HG03066 (cell line): ENCODE measurements around the gene PRPF38B.

ENCODE experiments used
- ATAC-seq: cut with Tn5 transposase; IDR thresholded peaks from one replicate; pipeline ENCODE4 v1.9.1; 2021; ENCODE audit warnings: low read depth; ENCODE audit not compliant: unreplicated experiment

PRPF38B gene

DNA sequence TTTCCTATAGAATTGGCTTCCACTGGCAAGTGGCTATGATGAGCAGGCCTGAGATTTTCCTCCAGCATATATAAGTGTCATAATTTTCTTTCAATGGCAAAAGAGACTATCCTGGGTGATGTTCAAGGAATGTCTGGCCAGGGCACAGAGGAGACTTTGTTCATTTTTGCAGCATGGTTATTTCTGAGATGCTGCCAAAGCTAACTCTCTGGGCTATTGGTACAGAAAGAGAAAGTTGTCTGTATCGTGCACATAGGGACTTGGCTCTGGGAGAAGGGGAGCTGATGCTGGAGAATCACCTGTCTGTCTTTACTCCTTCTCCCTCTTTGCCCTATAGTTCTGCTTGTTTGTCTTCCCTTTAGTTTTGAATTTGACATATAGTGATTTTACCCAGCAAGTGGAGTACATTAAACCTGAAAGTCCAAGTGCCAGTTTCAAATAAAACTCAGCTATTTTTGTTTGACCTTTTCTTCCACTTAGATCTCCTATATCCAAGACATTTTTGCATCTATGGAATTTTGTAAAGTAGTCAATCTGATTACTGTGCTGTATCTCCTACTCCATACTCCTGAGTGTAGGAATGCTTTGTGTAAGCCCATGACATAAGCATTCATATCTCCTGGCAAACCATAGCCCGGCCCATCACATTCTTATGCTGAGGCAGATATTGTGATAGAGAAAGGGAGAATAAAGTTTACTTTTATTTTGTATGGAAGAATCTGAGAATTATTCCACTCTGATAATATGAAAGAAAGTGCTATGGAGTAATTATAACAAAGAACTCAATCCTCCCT lies 24.5 kb downstream of the PRPF38B start:
- ATAC-seq = no peak

DNA sequence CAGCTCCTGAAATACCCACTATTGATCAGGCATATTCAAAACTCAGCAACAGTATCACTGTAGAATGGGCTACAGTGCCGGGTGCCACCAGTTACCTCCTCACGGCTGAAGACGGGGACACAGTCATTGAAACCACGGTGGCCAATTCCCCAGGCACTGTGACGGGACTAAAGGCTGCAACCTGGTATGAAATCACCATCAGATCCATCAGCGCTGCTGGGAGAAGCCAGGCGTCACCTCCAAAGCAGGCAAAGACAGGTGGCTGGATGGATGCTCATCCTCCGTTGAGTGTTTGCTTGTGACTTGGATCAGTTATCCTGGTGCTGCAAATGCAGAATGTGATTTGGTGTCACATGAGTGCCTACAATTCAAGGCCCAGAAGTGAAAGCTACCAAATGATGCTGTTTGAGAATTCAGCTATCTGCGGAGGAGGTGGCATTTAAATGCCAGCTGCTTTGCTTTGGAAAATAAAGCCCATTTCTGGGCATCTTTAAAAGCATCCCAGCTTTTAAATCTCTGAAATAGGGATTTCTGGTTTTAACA lies 25.7 kb downstream of the PRPF38B start:
- no peak for ATAC-seq

DNA sequence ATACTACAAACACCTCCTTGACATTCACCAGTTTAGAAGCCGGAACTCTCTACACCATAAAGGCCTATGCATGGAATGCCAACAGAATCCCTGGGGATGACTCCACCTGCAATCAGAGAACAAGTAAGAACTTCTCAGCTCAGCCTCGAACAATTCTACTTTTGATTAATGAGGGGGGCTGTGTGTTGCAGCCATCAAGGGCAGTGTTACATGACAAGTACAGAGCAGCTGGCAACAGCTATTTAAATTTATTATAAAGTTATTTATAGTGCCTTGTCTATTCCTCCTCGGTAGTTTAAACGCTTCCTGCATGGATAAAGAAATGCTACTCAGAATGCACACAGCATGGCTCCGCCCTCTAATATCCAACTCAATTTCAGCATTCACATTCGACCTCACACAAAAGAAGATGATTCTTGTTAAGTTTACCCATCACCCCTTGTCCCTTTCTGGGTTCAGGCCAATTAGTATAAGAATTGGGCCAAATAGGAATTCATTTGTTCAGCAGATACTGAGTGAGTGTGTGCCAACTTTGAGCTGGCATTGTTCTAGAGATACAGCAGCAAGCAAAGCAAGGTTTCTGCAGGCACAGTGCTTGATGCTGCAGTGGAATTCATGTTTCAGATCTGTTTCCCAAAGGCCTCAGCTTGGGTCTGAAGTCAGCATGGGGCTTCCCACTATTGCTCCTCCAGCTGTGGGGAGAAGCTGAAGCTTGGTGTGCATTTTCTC lies 27.0 kb downstream of the PRPF38B start:
- no peak for ATAC-seq

DNA sequence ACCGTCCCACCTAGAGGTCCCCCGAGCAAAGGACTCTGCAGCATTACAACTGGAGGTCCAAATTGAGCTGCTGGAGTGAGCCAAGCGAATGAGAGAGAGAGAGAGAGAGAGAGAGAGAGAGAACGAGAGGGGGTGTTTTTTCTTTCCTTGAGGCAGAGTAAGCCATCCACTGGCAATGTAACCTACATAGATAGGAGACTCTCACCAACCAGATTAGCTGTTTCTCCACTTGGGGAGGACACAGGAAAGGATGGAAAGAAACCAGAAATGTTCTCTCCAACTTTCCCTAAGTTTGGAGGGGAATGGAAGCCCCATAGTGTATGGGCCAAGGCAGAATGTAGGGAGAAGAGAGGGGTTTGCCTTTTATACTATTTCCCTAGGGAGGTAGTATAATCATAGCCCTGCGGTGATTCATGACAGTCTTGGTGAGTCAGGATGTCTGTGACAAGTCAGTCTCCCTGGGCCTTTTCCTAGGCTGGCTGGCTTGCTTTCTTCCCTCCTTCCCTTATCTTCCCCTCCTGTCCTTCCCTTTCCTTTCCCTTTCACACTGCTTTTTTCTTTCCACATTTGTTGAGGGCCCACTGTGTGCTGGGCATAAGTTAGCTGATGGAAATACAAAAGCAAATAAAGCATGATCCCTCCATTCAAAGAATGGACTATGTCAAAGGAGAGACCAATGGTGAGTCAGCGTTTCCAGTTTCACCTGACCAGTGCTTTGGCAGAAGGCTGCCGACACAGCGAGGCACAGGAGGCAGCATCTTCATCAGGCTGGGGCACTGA lies 27.7 kb downstream of the PRPF38B start:
- no peak for ATAC-seq

DNA sequence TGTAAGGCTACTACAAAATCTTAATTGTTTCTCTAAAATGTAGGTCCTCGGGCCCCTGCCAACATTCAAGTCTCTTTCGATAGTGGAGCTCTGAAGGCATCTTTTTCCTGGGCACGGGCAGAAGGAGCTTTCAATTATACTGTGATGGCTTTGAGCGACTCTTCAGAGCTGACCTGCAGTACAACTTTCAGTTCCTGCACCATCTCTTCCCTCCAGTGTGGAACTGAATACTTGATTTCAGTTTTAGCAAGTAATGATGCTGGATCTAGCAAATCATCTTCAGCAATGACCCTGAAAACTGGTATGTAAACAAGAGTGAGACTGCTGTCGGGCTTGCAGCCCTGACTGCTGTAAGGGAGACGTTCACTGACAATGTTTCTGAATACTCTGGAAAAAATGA lies 30.2 kb downstream of the PRPF38B start:
- ATAC-seq = no peak

DNA sequence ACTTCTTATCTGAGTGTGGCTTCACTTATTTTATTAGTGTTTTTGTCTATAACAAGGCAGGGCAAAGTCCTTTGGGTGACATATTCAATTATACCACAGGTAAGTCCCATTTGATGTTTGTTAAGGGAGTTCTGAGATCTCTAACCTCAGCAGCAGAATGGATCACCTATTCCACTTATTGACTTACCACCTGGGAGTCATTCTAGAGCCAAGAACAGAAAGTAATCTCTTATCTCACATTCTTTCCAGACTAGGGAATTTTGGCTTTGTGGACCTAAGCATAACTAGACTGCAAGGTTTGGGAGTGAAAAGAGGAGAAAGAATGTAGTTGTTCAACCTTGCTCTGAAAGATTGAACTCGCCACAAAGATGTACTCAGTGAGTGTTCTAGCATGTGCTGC lies 33.8 kb downstream of the PRPF38B start:
- ATAC-seq = no peak

DNA sequence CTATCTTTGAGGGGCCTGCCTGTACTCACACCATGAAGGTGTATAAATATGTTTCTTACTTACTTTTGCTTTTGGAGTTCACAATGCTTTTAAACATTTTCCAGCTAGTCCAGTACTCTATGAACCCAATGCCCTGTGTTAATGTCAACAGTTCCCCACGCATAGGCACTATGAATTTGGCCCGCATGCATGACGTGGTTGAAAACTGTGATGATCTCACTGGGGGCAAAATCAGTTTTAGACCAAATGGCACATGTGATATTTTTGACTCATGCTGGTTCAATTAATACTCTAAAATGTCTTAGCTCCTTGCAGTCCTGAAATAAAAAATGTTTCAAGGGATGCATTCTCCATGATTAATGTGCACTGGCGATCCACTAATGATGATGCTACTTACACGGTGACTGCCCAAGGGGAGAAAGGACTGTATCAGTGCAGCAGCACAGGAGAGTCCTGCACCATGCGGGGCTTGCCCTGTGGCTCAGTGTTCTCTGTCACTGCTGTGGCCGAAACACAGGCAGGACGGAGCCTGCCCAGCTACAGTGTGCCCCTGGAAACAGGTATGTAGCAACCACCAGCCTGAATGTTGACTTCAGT lies 36.3 kb downstream of the PRPF38B start:
- ATAC-seq = no peak

DNA sequence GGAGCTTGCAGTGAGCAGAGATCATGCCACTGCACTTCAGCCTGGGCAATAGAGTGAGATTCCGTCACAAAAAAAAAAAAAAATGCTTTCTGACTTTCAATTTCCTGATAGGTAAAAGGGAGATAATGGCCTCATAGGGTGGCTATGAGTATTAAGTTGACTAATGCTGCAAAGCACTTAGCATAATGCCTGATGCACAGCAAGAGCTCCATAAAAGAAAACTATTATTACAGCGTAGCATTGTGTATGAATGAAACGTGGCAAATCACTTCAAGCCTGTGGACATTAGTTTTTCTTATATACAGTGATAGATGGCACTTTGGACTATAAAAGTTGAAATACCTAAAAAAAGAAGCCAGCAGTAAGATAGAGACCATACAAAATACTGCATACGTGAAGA lies 37.4 kb downstream of the PRPF38B start:
- no peak for ATAC-seq

DNA sequence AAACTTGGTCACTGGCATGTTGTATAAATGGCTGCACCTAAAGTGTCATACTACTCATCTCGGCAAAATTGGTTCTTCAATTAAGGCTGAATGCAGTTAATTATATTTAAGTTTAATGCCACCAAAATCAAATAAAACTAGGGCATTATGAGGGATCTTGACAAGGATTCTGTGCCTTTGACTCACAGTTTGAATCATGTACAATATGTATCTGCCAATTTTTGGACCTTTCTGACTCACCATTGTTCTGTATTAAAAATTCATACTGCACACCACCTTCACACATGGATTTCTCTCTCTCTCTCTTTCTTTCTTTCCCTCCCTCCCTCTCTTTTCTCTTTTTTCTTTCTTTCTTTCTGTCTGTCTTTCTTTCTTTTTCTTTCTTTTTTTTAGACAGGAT lies 40.3 kb downstream of the PRPF38B start:
- no peak for ATAC-seq

DNA sequence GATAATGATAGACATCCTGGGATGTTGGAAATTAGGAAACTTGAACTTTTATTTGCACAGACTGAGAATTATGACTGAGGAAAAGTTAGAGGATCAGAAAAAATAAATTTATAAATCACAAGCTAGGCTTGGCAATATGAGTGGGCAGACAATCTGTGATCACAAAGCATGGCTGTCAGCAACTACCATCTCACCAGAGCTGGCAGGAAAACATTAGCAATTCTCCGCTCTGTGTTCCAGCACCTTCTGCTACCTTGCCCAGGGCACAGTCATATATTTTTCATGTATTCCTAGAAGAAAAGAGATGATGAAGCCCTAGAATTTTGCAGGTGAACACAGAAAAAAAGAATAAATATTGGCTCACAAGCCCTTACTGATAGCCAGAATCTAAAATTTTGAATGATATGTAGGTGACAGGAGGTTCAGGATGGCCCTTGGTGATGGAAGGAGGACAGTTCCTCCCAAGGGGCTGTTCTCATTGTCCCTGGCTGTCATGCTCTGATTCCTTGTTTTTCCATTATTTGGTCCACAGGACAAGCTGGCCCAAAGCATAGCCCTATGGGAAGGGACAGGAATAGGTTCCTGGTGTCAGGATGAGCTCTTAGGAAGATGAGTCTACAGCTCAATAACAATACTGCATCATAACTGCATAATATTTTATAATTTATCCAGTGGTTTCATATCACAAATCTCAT lies 42.2 kb downstream of the PRPF38B start:
- no peak for ATAC-seq

DNA sequence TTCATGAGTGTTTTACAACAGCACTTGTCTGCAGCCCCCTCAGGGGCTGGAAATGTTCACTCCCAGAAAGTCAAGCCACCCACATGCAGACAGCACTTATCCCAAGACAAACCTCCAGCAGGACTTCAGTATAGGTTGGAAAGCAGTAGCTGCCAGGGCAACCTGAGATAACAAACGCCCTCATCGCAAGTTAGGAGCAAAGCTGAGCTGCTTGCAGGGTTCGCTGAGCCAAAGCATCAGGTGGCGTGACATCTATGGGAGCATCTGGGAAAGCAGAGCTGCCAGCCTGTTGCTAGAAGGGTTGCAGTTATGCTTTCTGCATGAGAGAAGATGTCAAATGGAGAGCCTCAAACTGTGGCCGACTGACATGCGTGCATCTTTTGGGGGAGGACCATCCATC lies 50.1 kb downstream of the PRPF38B start:
- ATAC-seq = no peak

DNA sequence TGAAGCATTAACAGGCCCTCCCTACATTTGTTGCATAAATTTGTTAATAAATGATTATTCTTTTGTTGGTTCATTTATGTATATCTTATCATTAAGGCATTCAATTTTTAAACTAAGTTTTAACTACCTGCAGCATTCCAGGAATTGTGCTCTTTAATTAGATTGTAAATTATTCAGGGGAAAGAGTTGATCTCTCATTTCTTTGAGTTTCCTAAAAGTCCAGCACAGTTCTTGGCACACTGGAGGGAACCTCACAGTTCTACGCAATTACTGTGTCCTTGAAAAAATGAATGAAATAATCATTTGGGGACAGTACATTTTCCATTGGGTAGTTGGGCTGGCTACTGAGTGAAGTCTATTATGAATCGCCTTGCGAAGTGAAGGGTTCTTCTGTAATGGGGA lies 53.9 kb downstream of the PRPF38B start:
- no peak for ATAC-seq

DNA sequence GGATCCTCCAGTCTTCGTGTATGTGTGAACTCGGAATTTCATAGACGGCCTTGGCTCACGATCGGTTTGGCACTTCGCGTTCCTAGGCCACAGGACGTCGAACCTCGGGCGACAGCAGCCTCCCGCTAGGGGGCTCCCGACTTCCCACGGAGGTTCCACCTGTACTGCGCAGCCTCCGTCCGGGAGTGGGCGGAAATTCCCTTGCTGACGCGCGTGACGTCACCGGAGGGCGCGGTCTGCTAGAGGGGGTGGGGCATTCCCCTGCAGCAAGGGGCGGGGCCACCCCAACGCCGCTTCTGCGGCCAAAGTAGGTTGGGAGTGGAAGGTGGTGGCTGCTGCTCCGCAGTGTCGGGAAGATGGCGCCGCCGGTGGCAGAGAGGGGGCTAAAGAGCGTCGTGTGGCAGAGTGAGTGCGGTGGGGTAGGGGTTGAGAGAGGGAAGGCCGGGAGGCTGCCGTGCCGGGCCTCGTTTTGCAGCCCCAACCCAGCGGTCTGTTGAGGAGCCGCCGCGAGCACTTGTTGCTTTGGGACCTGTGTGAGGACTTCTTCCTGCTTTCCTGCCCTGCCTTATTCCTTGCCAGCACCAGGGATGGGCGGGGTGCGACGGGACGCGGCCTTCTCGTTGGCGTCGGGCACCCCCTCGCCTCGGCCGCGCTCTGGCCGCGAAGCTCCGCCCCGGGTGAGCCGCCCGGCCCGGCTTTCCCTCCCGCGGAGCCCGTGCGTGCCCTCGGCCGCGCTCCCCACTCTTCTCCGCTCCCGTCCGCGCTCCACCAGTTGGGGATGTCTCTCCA lies 54.5 kb downstream of the PRPF38B start, which contains the start of gene STXBP3:
STXBP3 (plus strand) TSS at position 293 of the 789 bp plus-strand sequence; CDS start at position 357, 64 bp downstream.
- peak; percentile 92 for ATAC-seq

DNA sequence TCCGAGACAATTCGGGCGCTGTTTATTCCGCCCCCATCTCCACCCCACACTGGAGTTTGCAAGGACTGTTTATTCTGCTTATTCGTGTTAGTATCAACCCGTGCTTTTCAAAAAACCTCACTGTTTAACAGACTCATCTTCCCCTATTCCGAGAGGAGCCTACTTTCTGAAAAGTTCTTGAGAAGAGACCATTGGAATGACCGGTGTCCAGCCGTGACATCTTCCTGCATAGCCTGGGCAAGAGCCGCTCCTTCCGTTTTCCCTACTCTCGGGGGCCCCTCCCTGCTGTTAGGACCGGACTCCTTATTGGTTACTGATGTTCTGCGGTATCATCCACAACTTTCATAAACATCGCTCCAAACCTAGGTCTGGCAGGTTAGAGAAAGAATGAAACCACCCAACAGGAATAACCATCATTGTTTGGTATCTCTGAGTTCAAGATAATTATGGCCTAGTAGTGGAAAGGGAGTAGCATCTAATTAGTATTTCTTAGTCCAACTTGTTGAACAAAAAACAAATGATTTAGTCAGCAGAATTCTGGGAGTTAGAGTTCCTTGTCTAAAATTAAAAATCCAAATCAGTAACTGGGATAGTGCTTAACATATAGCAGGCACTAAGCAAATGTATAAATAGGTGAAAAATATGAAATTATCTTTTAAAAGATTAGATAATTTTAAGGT lies 55.2 kb downstream of the PRPF38B start:
- ATAC-seq = no peak

DNA sequence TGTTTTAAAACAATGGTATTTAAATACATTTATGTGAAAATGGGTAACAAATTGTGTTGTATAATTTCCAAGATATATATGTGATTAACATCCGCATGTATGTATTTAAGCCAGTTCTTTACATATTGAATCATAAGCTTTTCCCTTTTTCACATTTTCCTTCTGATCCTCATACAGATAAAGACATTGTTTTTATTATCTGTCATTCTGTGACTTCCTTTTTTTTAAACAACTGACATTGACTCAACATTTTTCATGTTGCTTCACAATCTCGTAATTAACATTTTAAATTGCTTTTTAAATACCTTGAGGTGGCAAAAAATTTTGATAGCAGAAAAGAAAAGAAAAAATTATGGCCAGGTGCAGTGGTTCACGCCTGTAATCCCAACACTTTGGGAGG lies 55.8 kb downstream of the PRPF38B start:
- ATAC-seq = no peak

DNA sequence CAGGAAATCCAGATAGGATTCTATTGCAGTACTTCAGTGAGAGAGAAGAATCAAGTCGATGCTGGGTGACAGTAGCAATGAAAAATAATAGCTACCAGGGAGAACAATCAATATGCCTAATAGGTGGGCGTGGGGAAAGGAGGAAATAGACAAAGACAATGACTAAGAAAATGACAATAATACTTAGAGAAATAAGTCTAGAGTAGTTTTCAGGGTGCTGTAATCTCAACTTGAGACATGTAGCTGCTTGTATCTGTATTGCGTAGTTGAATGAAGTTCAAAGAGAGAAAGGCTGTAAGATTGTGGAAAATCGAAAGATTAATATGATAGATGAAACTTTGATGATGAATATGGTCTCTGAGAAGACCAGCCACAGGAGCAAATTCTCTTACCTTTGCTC lies 57.0 kb downstream of the PRPF38B start:
- ATAC-seq = no peak

DNA sequence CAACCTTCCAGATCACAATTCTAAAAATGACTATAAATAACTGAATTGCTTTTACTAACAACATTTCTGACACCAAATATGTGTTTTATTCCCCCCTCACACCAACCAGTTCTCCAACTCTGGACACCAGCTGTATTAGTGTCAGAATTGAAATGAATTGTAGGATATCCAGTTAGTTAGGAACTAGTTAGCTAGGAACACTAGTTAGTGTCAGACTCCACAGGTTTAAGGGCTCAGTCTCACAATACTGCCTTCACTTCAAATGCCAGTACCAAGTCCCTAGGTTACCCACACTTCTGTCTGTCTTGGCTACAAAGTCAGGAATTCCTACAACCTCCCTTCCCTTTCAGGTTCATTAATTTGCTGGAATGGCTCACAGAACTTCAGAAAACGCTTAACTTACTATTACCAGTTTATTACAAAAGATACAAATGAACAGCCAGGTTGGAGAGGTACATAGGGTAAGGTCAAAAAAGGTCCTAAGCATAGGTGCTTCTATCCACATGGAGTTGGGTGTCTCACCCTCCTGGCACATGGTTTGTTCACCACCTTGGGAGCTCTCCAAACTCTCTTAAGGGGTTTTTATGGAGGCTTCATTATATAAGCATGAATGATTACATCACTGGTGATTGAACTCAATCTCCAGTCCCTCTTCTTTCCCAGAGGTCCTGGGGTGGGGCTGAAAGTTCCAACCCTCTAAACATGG lies 58.5 kb downstream of the PRPF38B start:
- ATAC-seq = no peak
